H1 (cell line): ENCODE data around the gene RAB10. TPM values are rescaled to one million over a fixed set of nuclear protein-coding genes. Genes with fewer than 3 reads are reported as not detected.

Experiments
- RFX5 ChIP-seq: IDR thresholded peaks from 2 replicates; pipeline ENCODE4 v1.6.1; 2011; ENCODE audit warnings: low read depth, low read length, improper control_type of control experiment, borderline replicate concordance
- RNF2 ChIP-seq: fragments of 200-900, 300-1000 bp; sonication (generic); IDR thresholded peaks from 2 replicates; pipeline ENCODE4 v1.7.1; 2016; ENCODE audit warnings: borderline replicate concordance, low read depth, mild to moderate bottlenecking, antibody characterized with exemption, low read length; ENCODE audit not compliant: poor library complexity, severe bottlenecking; ENCODE audit errors: missing control alignments
- SIN3A ChIP-seq, 2 experiments: IDR thresholded peaks in 1 of 2; conservative IDR thresholded peaks in 1 of 2; 2 replicates each; pipeline ENCODE4 v1.6.1; 2011 to 2012; ENCODE audit warnings: low read length in 2 of 2, improper control_type of control experiment in 1 of 2, low read depth in 1 of 2, mild to moderate bottlenecking in 1 of 2
- polyA plus RNA-seq, 7 experiments: library from polyadenylated mRNA; depleted of rRNA in 3 of 7; stranded (reverse) in 5 of 7; unstranded in 2 of 7; fragments of >200 nt in 5 of 7; fragments of 200-250 nt in 2 of 7; gene quantifications; 1 replicate in 5 of 7; 2 replicates in 1 of 7; 4 replicates in 1 of 7; pipeline versions ENCODE4 v1.2.1 to v1.2.3, GENCODE V29; 2011 to 2013; ENCODE audit warnings: missing spikeins in 2 of 7, mixed read lengths in 2 of 7
- total RNA-seq: library from RNA; stranded (reverse); fragmentation: NEBNext Ultra II Directional; extraction: Animal tissue kit (Norgen Biotek cat#: 25700); gene quantifications from 2 replicates; pipeline ENCODE4 v1.2.1, GENCODE V29; 2021

The RAB10 gene
- total and polyA plus RNA-seq, 2 of the 8 experiments (the other 6 are each of a cell fraction or from before 2014, with no cell fraction given): 42.6 to 136 TPM

DNA sequence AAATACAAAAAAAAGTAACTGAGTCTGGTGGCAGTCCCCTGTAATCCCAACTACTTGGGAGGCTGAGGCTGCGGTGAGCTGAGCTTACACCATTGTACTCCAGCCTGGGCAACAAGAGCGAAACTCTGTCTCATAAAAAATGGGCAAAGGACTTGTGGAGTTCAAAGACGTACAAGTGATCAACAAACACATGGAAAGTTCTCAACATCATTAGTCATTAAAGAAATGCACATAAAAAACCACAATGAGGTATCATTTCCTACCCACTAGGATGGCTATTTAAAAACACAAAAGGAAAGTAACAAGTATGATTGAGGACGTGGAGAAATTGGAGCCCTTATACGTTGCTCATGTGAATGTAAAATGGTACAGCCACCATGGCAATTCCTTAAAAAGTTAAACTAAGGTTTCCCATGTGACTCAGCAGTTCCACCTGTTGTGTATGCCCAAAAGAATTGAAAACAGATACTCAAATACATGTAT, 52.3 kb downstream of the RAB10 start (continued):
- TF ChIP-seq RFX5 (no peak), SIN3A (conservative IDR thresholded peaks at IDR 0.05 in 1 of 2, IDR thresholded peaks at IDR 0.05 in 1 of 2; ENCODE audit: low read depth in 1 of 2, low read length in 2 of 2) (no peak), RNF2 (no peak)
